GM12875 (cell line): ENCODE measurements around the gene SORCS2.

ENCODE experiments used
- H3K4me3 ChIP-seq: one replicate; pipeline ENCODE4 v1.5.1; 2011; ENCODE audit warnings: low read depth, low read length, control low read depth
- CTCF ChIP-seq: IDR thresholded peaks from 2 replicates; pipeline ENCODE4 v1.5.1; 2011; ENCODE audit warnings: low read depth, mild to moderate bottlenecking, control low read depth, inconsistent platforms, low read length, moderate library complexity, borderline replicate concordance; ENCODE audit not compliant: insufficient read depth

Gene SORCS2

GRCh38 chr4:7554905-7555304 is 362.6 kb downstream of the SORCS2 start:
- no peak for TF ChIP-seq CTCF
- no peak overlapping the region for H3K4me3 ChIP-seq

- no peak for TF ChIP-seq CTCF
- no peak overlapping the region for H3K4me3 ChIP-seq
These were observed 364.2 kb downstream of the SORCS2 start for GRCh38 chr4:7556558-7556957.

- H3K4me3 ChIP-seq: no peak overlapping the region
- no peak for TF ChIP-seq CTCF
These were observed 365.1 kb downstream of the SORCS2 start for GRCh38 chr4:7557456-7557855.

- no peak for TF ChIP-seq CTCF
- H3K4me3 ChIP-seq: no peak overlapping the region
These were observed 366.1 kb downstream of the SORCS2 start for GRCh38 chr4:7558436-7558835.

- no peak for TF ChIP-seq CTCF
These were observed 367.0 kb downstream of the SORCS2 start for GRCh38 chr4:7559316-7559715.

GRCh38 chr4:7559741-7560395 is 367.5 kb downstream of the SORCS2 start:
- H3K4me3 ChIP-seq: no peak overlapping the region
- TF ChIP-seq CTCF: no peak

More at GRCh38 chr4:7559316-7559715, 367.0 kb downstream of the SORCS2 start:
- no peak overlapping the region for H3K4me3 ChIP-seq

GRCh38 chr4:7561557-7561956 is 369.2 kb downstream of the SORCS2 start:
- TF ChIP-seq CTCF: no peak

More at GRCh38 chr4:7561557-7561956, 369.2 kb downstream of the SORCS2 start:
- H3K4me3 ChIP-seq: no peak overlapping the region
